HUES64 (cell line): ENCODE measurements around the gene FDXACB1.

Source experiments
- H3K27ac ChIP-seq: 2 replicates; pipeline ENCODE4 v1.7.0; 2013; ENCODE audit warnings: low read depth, low read length, inconsistent platforms
- H3K27me3 ChIP-seq: 2 replicates; pipeline ENCODE4 v1.6.1; 2013; ENCODE audit warnings: mild to moderate bottlenecking, low read length; ENCODE audit not compliant: insufficient read depth
- H3K36me3 ChIP-seq: 2 replicates; pipeline ENCODE4 v1.6.1; 2013; ENCODE audit warnings: mild to moderate bottlenecking, low read length; ENCODE audit not compliant: insufficient read depth
- H3K4me1 ChIP-seq: 2 replicates; pipeline ENCODE4 v1.6.1; 2013; ENCODE audit warnings: mild to moderate bottlenecking, low read length, moderate library complexity; ENCODE audit not compliant: insufficient read depth
- H3K4me3 ChIP-seq: 2 replicates; pipeline ENCODE4 v1.5.1; 2013; ENCODE audit warnings: mild to moderate bottlenecking, low read length, moderate library complexity
- H3K9ac ChIP-seq: 2 replicates; pipeline ENCODE4 v1.6.1; 2013; ENCODE audit warnings: mild to moderate bottlenecking, low read depth, low read length
- H3K9me3 ChIP-seq: 2 replicates; pipeline ENCODE4 v1.6.1; 2013; ENCODE audit warnings: low read depth, low read length; ENCODE audit not compliant: insufficient read depth
- WGBS: fragments of 150-250, 120-280 bp; methylation state at CpG from one replicate; pipeline ENCODE4 v1.1.7; 2013; ENCODE audit warnings: missing lambda C conversion rate; 5-methylcytosine and 5-hydroxymethylcytosine counted together

Gene FDXACB1

DNA sequence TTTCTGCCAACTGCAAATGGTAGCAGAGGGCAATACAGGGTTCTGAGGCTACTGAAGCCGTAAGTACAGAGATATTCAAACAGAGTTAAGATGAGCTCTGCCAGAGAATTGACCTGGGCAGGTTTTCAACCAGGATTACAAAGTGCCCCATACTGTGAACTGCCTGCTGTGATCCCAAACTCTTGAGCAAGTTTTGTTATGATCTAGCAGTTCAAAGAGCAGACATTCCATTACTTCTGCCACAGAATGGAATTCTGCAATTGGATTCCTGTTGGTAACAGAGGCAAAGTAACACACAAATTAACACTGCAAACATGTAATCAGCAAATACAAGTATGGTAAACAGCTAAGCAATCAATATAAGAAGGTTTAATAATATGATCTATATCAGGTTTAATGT, 38.8 kb downstream of the FDXACB1 start:
- no peak overlapping the region for H3K27ac ChIP-seq
- H3K4me3 ChIP-seq, result no peak overlapping the region
- peaks cover 35% of the 10 kb centered on the region for H3K36me3 ChIP-seq
- H3K9ac ChIP-seq, result no peak overlapping the region
- no peaks in the 10 kb centered on the region for H3K27me3 ChIP-seq
- 48% methylated on average over 1 of the region's 1 CpG for WGBS
- peaks cover 18% of the 10 kb centered on the region for H3K4me1 ChIP-seq
- H3K9me3 ChIP-seq, result no peaks in the 10 kb centered on the region

DNA sequence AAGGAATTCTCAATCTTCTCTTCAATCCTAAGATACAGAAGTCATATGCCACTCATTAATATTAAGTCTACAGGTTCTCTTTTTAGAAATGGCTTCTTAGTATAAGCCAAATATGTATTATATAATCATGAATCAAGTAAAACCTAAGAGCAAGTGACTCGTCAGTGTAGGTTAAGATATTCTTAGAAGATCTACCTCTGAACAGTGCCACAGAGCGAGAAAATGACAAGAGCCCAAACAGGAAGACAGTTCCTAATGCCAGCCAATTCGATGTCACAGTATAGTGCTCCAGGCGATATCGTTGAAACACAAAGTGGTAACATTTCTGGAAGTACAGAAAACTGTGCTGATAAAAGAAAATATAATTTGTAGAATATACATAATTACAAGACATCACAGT, 40.9 kb downstream of the FDXACB1 start:
- 95% methylated on average over 5 of the region's 5 CpGs for WGBS
- no peak overlapping the region for H3K4me3 ChIP-seq
- no peak overlapping the region for H3K27ac ChIP-seq
- peaks cover 23% of the 10 kb centered on the region for H3K36me3 ChIP-seq
- H3K4me1 ChIP-seq, result peaks cover 18% of the 10 kb centered on the region
- no peaks in the 10 kb centered on the region for H3K9me3 ChIP-seq
- no peak overlapping the region for H3K9ac ChIP-seq
- no peaks in the 10 kb centered on the region for H3K27me3 ChIP-seq

GRCh38 chr11:111837366-111837891, 41.5 kb downstream of the FDXACB1 start:
- peaks cover 18% of the 10 kb centered on the region for H3K4me1 ChIP-seq
- no peaks in the 10 kb centered on the region for H3K9me3 ChIP-seq
- no peaks in the 10 kb centered on the region for H3K27me3 ChIP-seq
- H3K4me3 ChIP-seq, result no peak overlapping the region
- WGBS, result 96% methylated on average over 4 of the region's 5 CpGs
- H3K9ac ChIP-seq, result no peak overlapping the region
- H3K36me3 ChIP-seq, result peaks cover 22% of the 10 kb centered on the region
- H3K27ac ChIP-seq, result no peak overlapping the region

DNA sequence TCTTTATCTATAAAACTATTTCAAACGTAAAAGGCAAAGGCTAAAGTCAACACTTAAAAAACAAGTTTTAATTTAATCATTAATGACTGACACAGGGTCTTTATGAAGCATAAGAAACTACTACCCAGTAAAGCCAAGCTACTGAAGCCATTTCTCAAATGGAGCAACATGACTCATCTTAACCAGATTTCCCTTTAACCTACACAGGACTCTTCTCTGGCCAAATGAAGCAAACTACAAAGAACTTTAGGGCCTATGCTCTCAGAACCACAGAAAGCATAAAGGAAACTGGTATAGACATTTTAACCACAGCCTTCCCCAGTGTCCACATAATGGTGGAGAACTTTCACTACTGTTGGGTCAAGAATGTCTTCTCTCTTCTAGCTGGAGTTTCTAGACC, 42.2 kb downstream of the FDXACB1 start:
- H3K27ac ChIP-seq, result no peak overlapping the region
- H3K9me3 ChIP-seq, result no peaks in the 10 kb centered on the region
- no peak overlapping the region for H3K4me3 ChIP-seq
- H3K36me3 ChIP-seq, result peaks cover 22% of the 10 kb centered on the region
- H3K9ac ChIP-seq, result no peak overlapping the region
- H3K4me1 ChIP-seq, result peaks cover 18% of the 10 kb centered on the region
- H3K27me3 ChIP-seq, result no peaks in the 10 kb centered on the region
- WGBS, result 90% methylated on average over 1 of the region's 1 CpG

- WGBS, result 100% methylated on average over 1 of the region's 1 CpG
- Histone ChIP-seq H3K27ac (no peak overlapping the region), H3K4me3 (no peak overlapping the region), H3K4me1 (peaks cover 16% of the 10 kb centered on the region), H3K9ac (no peak overlapping the region), H3K27me3 (no peaks in the 10 kb centered on the region), H3K36me3 (peaks cover 22% of the 10 kb centered on the region), H3K9me3 (no peaks in the 10 kb centered on the region)
Measured at GRCh38 chr11:111836162-111836561, 42.8 kb downstream of the FDXACB1 start.

- Histone ChIP-seq H3K27ac (no peak overlapping the region), H3K36me3 (peaks cover 22% of the 10 kb centered on the region), H3K27me3 (no peaks in the 10 kb centered on the region), H3K4me1 (peaks cover 11% of the 10 kb centered on the region), H3K9ac (no peak overlapping the region), H3K9me3 (no peaks in the 10 kb centered on the region), H3K4me3 (no peak overlapping the region)
- 95% methylated on average over 7 of the region's 7 CpGs for WGBS
Measured at GRCh38 chr11:111835665-111836064, 43.3 kb downstream of the FDXACB1 start.

DNA sequence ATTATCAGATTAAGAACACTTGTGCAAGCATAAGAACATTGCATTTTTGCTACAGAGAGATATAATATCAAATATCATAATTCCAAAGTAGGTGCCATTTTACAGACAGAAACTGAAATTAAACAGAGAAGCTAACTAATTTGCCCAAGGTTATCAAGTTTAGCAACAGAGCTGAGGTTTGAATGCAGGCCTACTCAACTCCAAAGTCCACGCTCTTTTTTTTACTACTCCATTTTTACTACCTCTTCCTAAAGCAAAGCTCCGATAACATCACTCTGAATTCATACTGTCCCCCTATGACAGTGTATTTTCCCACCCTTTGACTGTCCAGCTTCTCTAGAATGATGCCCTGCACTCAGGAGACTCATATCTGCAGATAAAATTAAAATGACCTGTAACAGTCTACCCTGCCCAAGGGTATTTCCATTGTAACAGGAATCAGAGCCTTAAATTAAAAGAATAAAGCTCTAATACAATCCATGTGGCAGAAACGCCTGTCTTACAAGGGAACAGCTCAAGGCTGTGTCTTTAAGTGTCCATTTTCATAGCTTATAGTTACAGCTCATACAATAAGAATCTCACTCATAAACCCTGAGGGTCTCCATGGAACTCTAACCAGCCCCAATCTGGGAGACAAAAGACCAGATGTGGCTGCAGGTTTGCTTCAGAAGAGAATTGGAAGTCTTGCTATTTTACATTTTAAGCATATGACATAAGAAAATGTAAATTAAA, 44.4 kb downstream of the FDXACB1 start:
- peaks cover 22% of the 10 kb centered on the region for H3K36me3 ChIP-seq
- WGBS, result 89% methylated on average over 3 of the region's 3 CpGs

DNA sequence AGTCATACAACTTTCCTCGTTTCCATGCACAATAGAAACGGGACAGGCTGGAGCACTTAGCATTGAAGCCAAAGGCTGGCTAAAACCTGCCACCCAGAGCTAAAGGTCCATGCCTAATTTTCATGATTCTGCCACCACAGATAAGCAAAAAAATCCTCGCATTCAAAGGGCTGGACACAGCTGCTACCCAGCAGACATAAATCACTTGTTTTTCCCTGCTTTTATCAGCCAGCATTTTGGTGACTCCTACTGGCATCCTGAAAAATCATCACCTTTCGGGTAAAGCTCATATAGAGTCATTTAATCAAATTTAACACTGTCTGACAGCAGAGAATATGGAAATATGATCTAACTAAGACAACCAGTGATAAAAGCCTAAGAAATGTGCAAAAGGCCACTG, 45.4 kb downstream of the FDXACB1 start:
- no peak overlapping the region for H3K9ac ChIP-seq
- no peaks in the 10 kb centered on the region for H3K9me3 ChIP-seq
- H3K4me3 ChIP-seq, result no peak overlapping the region
- no peaks in the 10 kb centered on the region for H3K4me1 ChIP-seq
- H3K36me3 ChIP-seq, result peaks cover 22% of the 10 kb centered on the region
- H3K27ac ChIP-seq, result no peak overlapping the region
- H3K27me3 ChIP-seq, result no peaks in the 10 kb centered on the region
- WGBS, result 96% methylated on average over 4 of the region's 4 CpGs

More for the DNA sequence above, 44.4 kb downstream of the FDXACB1 start:
- Histone ChIP-seq H3K9ac (no peak overlapping the region), H3K9me3 (no peaks in the 10 kb centered on the region), H3K27ac (no peak overlapping the region), H3K4me1 (peaks cover under 1% of the 10 kb centered on the region; the same call in 1 of the 2 replicates), H3K27me3 (no peaks in the 10 kb centered on the region), H3K4me3 (no peak overlapping the region)

DNA sequence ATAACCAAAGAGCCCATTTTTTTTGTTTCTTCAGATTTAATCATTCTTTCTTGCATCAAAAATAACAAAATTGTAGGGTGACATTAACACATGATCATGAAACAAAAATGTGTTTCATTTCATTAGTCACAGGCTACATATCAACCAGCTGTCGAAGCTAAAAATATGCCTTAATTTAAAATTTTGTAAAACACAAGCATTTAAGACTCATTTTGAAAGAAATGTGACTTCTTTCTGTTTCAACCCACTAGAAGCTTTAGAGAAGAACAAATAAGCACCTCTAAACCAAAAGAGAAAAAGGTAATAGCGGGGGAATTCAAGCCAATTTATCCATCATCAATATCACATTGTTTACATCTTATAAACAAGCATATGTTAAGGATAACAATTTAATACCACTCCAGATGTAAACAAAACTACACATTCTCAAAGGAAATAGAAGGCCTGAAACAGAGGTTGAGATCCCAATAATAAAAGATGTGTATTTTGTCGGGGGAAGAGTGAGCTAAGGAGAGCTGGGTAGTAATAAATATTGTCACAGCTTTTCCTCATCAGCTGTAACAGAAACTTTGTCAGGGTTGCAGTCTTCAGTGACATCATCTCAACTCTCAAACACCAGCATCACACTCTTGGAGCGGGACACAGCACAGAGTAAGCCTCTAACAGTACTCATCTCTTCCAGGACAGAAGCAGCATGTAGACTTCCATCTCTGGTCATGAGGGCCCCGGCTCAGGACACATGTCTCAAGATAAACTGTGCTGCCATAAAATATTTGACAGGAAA, 49.6 kb downstream of the FDXACB1 start:
- no peak overlapping the region for H3K4me3 ChIP-seq
- H3K36me3 ChIP-seq, result no peaks in the 10 kb centered on the region
- WGBS, result 95% methylated on average over 4 of the region's 5 CpGs
- H3K4me1 ChIP-seq, result peaks cover 10% of the 10 kb centered on the region; the same call in 1 of the 2 replicates
- H3K27me3 ChIP-seq, result no peaks in the 10 kb centered on the region
- H3K9ac ChIP-seq, result no peak overlapping the region
- no peak overlapping the region for H3K27ac ChIP-seq
- H3K9me3 ChIP-seq, result no peaks in the 10 kb centered on the region

GRCh38 chr11:111826322-111826950, 52.5 kb downstream of the FDXACB1 start:
- 97% methylated on average over 2 of the region's 2 CpGs for WGBS

More at GRCh38 chr11:111826322-111826950, 52.5 kb downstream of the FDXACB1 start:
- H3K27ac ChIP-seq, result no peak overlapping the region
- peaks cover 29% of the 10 kb centered on the region for H3K4me1 ChIP-seq
- no peaks in the 10 kb centered on the region for H3K9me3 ChIP-seq
- no peak overlapping the region for H3K4me3 ChIP-seq
- H3K27me3 ChIP-seq, result no peaks in the 10 kb centered on the region
- no peaks in the 10 kb centered on the region for H3K36me3 ChIP-seq
- no peak overlapping the region for H3K9ac ChIP-seq
